Panc1 (cell line): ENCODE results near the gene SLC22A25. TPM values are rescaled to one million over a fixed set of nuclear protein-coding genes. Genes with fewer than 3 reads are reported as not detected.

Source experiments
- ATAC-seq: fragments of 200-7000 bp; cut with Tn5 transposase; 2 replicates; pipeline ENCODE4 v1.9.1; 2020; ENCODE audit warnings: mild to moderate bottlenecking, moderate library complexity
- BruUV-seq: library from RNA; stranded (reverse); fragments of 400-500 nt; replicated peaks from 2 replicates; lab custom pipeline; 2021; lab: Mats Ljungman, UMichigan
- CTCF ChIA-PET: fragments of 300-600 bp; sonication (Branson Sonifier 250); formaldehyde crosslinking; loops from one replicate; lab custom pipeline; 2022; ENCODE audit warnings: antibody characterized with exemption; lab: Charles Lee
- POLR2A ChIA-PET: fragments of 300-600 bp; sonication (Branson Sonifier 250); formaldehyde crosslinking; loops from one replicate; lab custom pipeline; 2022; ENCODE audit warnings: antibody characterized with exemption; lab: Charles Lee
- DNase-seq: peaks from one replicate; pipeline ENCODE4 v3.0.0-alpha.2; 2010; ENCODE audit warnings: low read depth, low spot score
- H3K27ac ChIP-seq: 2 replicates; pipeline ENCODE4 v1.5.1; 2011; ENCODE audit warnings: mild to moderate bottlenecking, low read length, inconsistent platforms
- H3K27me3 ChIP-seq: fragments of 200-500 bp; sonication (Bioruptor generic); 2 replicates; pipeline ENCODE4 v1.6.0; 2014; ENCODE audit warnings: low read length, inconsistent platforms; ENCODE audit not compliant: control insufficient read depth, insufficient read depth
- H3K36me3 ChIP-seq: fragments of 200-500 bp; sonication (Bioruptor generic); 2 replicates; pipeline ENCODE4 v1.5.1; 2014; ENCODE audit warnings: inconsistent platforms, mild to moderate bottlenecking, low read length, moderate library complexity; ENCODE audit not compliant: control insufficient read depth, insufficient read depth
- H3K4me1 ChIP-seq: 2 replicates; pipeline ENCODE4 v1.5.1; 2011; ENCODE audit warnings: inconsistent platforms, mild to moderate bottlenecking, low read length, moderate library complexity; ENCODE audit not compliant: control insufficient read depth, insufficient read depth
- H3K4me3 ChIP-seq, 2 experiments: 2 replicates each; pipeline ENCODE4 v1.5.1; 2011 to 2012; ENCODE audit warnings: low read depth in 2 of 2, low read length in 2 of 2, mild to moderate bottlenecking in 2 of 2, inconsistent platforms in 1 of 2, moderate library complexity in 1 of 2
- H3K9me3 ChIP-seq: fragments of 200-500 bp; sonication (Bioruptor generic); 2 replicates; pipeline ENCODE4 v1.5.1; 2014; ENCODE audit warnings: low read depth, mild to moderate bottlenecking, inconsistent platforms, low read length, moderate library complexity; ENCODE audit not compliant: control insufficient read depth, insufficient read depth
- CTCF ChIP-seq: fragments of 450-650 bp; IDR thresholded peaks from 2 replicates; pipeline ENCODE4 v1.5.1; 2017; ENCODE audit warnings: mild to moderate bottlenecking
- POLR2AphosphoS5 ChIP-seq: IDR thresholded peaks from 2 replicates; pipeline ENCODE4 v1.6.1; 2012; ENCODE audit warnings: mild to moderate bottlenecking, low read depth, low read length, moderate library complexity
- REST ChIP-seq, 2 experiments: IDR thresholded peaks; 2 replicates each; pipeline ENCODE4 v1.6.1; 2011 to 2012; ENCODE audit warnings: low read depth in 2 of 2, control low read depth in 1 of 2, low read length in 1 of 2, mild to moderate bottlenecking in 1 of 2, moderate library complexity in 1 of 2; ENCODE audit not compliant: insufficient read depth in 1 of 2
- SIN3A ChIP-seq: IDR thresholded peaks from 2 replicates; pipeline ENCODE4 v1.6.1; 2012; ENCODE audit warnings: low read depth, mild to moderate bottlenecking, low read length, moderate library complexity, borderline replicate concordance; ENCODE audit not compliant: insufficient read depth
- TCF7L2 ChIP-seq: IDR thresholded peaks from 2 replicates; pipeline ENCODE4 v1.6.1; 2011; ENCODE audit warnings: mild to moderate bottlenecking, low read depth, low read length, inconsistent platforms
- in situ Hi-C: cut with HindIII; loops from 2 replicates; pipeline ENCODE4 v1.10.0; 2016; ENCODE audit warnings: low sequenced_read_pairs, low pct_unique_long_range_greater_than_20kb
- intact Hi-C: fragments of 100-400 bp; cut with micrococcal nuclease; formaldehyde crosslinking; loops from one replicate; pipeline ENCODE4 v1.10.0; 2022; ENCODE audit not compliant: unreplicated experiment
- total RNA-seq: library from RNA; stranded (reverse); gene quantifications from one replicate; pipeline ENCODE4 v1.2.1, GENCODE V29; 2021; ENCODE audit not compliant: unreplicated experiment

SLC22A25 gene
- total RNA-seq, 1 experiment from 2014 or later: not detected

DNA sequence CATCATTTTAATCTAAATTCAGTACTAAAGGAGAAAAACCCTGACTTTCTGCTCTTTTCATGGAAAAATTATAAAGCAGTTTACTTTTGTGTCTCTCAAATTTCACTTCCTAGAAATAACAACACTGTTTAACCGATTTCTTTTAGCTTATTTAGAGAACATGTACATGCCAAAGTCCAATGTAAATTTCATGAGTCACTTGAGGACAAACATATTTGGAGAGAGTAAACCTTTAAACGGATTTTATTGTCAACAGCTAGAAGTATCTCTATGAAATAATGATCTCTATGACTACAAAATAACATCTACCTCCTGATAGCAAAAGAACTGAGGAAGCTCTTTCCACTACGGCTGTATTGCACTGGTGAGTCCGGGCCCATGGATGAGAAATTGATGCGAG, 46.3 kb upstream of the SLC22A25 start:
- ChIA-PET POLR2A (no interaction called here), CTCF (no interaction called here)
- Histone ChIP-seq H3K4me1 (no peaks in the 10 kb centered on the region), H3K4me3 (no peak overlapping the region), H3K27me3 (peaks cover 4% of the 10 kb centered on the region; the same call in 1 of the 2 replicates), H3K36me3 (no peaks in the 10 kb centered on the region), H3K27ac (no peak overlapping the region), H3K9me3 (no peaks in the 10 kb centered on the region)
- no TSS peak for BruUV-seq
- in situ Hi-C loops (no loop called here), intact Hi-C loops (no loop called here)
- no peak for TF ChIP-seq POLR2AphosphoS5
- TF ChIP-seq REST (IDR thresholded peaks at IDR 0.05; ENCODE audit: insufficient read depth in 1 of 2, low read depth in 2 of 2, low read length in 1 of 2): no peak
- TF ChIP-seq CTCF: no peak
- no peak for TF ChIP-seq TCF7L2
- no peak for TF ChIP-seq SIN3A
- DNase-seq (no peak), ATAC-seq (no peak)

DNA sequence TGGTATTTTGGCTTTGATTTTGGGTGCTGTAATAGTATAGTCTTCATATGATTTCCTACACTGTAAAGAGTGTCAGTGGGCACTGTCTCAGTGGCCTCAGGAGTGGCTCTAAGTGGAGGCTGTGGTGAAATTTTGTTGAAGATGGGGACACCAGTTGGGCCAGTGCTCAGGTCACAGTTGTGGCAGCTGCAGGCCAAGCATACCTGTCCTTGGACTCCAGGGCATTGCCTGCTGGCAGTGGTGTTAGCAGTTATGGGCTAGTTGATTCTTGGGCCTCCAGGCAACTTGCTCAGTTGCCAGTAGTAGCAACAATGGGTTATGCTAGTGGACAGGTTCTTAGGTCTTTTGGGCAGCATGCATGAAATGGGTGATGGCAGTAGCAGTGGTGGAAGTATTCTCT, 39.2 kb upstream of the SLC22A25 start:
- TF ChIP-seq POLR2AphosphoS5: no peak
- TF ChIP-seq REST (IDR thresholded peaks at IDR 0.05; ENCODE audit: insufficient read depth in 1 of 2, low read depth in 2 of 2, low read length in 1 of 2): no peak
- no peak for TF ChIP-seq SIN3A
- TF ChIP-seq CTCF: no peak
- TF ChIP-seq TCF7L2: no peak
- Histone ChIP-seq H3K4me1 (no peaks in the 10 kb centered on the region), H3K27me3 (peaks cover 14% of the 10 kb centered on the region), H3K4me3 (no peak overlapping the region), H3K27ac (no peak overlapping the region), H3K9me3 (no peaks in the 10 kb centered on the region), H3K36me3 (no peaks in the 10 kb centered on the region)
- ATAC-seq: no peak
- no peak for DNase-seq
- intact Hi-C loops (no loop called here), in situ Hi-C loops (no loop called here)
- ChIA-PET POLR2A (no interaction called here), CTCF (no interaction called here)
- no TSS peak for BruUV-seq
